WTC11 (cell line): ENCODE measurements around the gene SLCO6A1.

ENCODE experiments used
- CTCF ChIP-seq: fragments of 200-600 bp; IDR thresholded peaks from 2 replicates; pipeline ENCODE4 v1.8.0; 2022; ENCODE audit warnings: antibody characterized with exemption
- E2F1 ChIP-seq: sonication (generic); formaldehyde crosslinking; IDR thresholded peaks from 2 replicates; pipeline ENCODE4 v1.8.0; 2022; ENCODE audit warnings: mild to moderate bottlenecking, missing genetic modification reagents
- ESRRA ChIP-seq: sonication (generic); formaldehyde crosslinking; IDR thresholded peaks from 2 replicates; pipeline ENCODE4 v1.8.1; 2022; ENCODE audit warnings: mild to moderate bottlenecking, missing genetic modification reagents, borderline replicate concordance
- FOXP1 ChIP-seq: sonication (generic); formaldehyde crosslinking; IDR thresholded peaks from 2 replicates; pipeline ENCODE4 v1.8.0; 2022; ENCODE audit warnings: missing genetic modification reagents, mild to moderate bottlenecking, moderate library complexity, borderline replicate concordance
- HMGXB4 ChIP-seq: sonication (generic); formaldehyde crosslinking; IDR thresholded peaks from 2 replicates; pipeline ENCODE4 v1.8.1; 2023; ENCODE audit warnings: mild to moderate bottlenecking, moderate library complexity, missing genetic modification reagents
- NR2C2 ChIP-seq: sonication (generic); formaldehyde crosslinking; IDR thresholded peaks from 2 replicates; pipeline ENCODE4 v1.8.0; 2022; ENCODE audit warnings: mild to moderate bottlenecking, missing genetic modification reagents
- SP1 ChIP-seq: sonication (generic); formaldehyde crosslinking; conservative IDR thresholded peaks from 2 replicates; pipeline ENCODE4 v1.8.1; 2022; ENCODE audit warnings: missing genetic modification reagents
- ZNF219 ChIP-seq: sonication (generic); formaldehyde crosslinking; IDR thresholded peaks from 2 replicates; pipeline ENCODE4 v1.8.0; 2023; ENCODE audit warnings: missing genetic modification reagents, mild to moderate bottlenecking, borderline replicate concordance
- ZNF532 ChIP-seq: fragments of 250-450 bp; sonication (Bioruptor Pico); IDR thresholded peaks from 2 replicates; pipeline ENCODE4 v1.9.0; 2021; ENCODE audit warnings: mild to moderate bottlenecking, borderline replicate concordance

- TF ChIP-seq CTCF (no peak), SP1 (no peak), FOXP1 (CRISPR knock-in tag) (no peak), ESRRA (CRISPR knock-in tag) (no peak), E2F1 (no peak), ZNF532 (CRISPR knock-in tag) (no peak), HMGXB4 (CRISPR knock-in tag) (no peak), NR2C2 (no peak), ZNF219 (CRISPR knock-in tag) (no peak)
These were observed 24.9 kb upstream of the SLCO6A1 start for GRCh38 chr5:102523541-102524175.
